NT2/D1 (cell line): ENCODE results near the gene KIAA1328.

Source experiments
- SUZ12 ChIP-seq: IDR thresholded peaks from 2 replicates; pipeline ENCODE4 v1.6.1; 2011; ENCODE audit not compliant: insufficient read length, insufficient read depth; ENCODE audit errors: extremely low read depth
- YY1 ChIP-seq: IDR thresholded peaks from 2 replicates; pipeline ENCODE4 v1.6.1; 2011; ENCODE audit not compliant: insufficient read length, insufficient read depth

DNA sequence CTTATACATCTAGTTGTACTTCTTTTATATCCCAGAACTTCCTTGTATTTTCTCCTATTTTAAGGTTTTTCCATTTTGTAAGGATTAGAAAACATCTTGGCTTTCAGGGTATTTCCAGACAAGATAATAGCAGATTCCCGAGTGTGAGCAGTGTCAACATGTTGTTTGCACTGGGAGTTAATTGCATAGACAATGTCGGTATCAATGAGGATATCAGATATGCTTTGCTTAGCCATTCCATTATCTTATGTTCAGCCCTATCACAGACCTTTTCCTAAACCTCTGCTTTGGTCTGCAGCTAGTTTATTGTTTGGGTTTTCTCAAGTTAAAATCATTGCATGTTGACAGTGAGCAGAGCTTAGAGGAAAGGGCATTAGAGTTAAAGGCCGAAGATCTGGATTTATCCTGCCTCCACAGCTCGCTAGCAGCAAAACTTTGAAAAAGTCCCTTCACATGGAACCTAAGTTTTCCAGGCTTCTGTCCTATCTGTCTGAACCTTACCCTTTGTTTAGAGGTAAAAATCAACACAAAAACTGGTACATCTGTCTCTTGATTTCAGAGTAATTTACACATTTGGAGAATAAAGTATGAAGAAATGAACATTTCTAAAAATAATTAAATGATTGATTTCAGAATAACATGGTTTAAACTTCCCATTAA is 355.4 kb downstream of the KIAA1328 start:
- TF ChIP-seq SUZ12: no peak
- TF ChIP-seq YY1: no peak
